HG03108 (cell line): ENCODE measurements around the gene KIF1B.

Experiments
- ATAC-seq: cut with Tn5 transposase; IDR thresholded peaks from one replicate; pipeline ENCODE4 v1.9.1; 2021; ENCODE audit warnings: moderate library complexity; ENCODE audit not compliant: unreplicated experiment

The KIF1B gene

GRCh38 chr1:10209905-10210810 lies at the start of gene KIF1B:
Gene KIF1B (plus strand): TSS chr1:10210570. CDS start chr1:10232329, 21,759 bp downstream.
- ATAC-seq = peak; percentile 98

GRCh38 chr1:10160907-10161490 lies 49.4 kb upstream of the KIF1B start:
- no peak for ATAC-seq

GRCh38 chr1:10161541-10162290 lies 48.7 kb upstream of the KIF1B start:
- no peak for ATAC-seq

- no peak for ATAC-seq
These were observed 41.4 kb upstream of the KIF1B start for GRCh38 chr1:10168912-10169514.

- no peak for ATAC-seq
These were observed 40.2 kb upstream of the KIF1B start for GRCh38 chr1:10170239-10170574.

GRCh38 chr1:10171105-10171767 lies 39.1 kb upstream of the KIF1B start:
- ATAC-seq = no peak

- ATAC-seq = no peak
These were observed 38.2 kb upstream of the KIF1B start for GRCh38 chr1:10171995-10172669.

- ATAC-seq = no peak
These were observed 36.8 kb upstream of the KIF1B start for GRCh38 chr1:10173582-10173981.

- ATAC-seq = no peak
These were observed 32.5 kb upstream of the KIF1B start for GRCh38 chr1:10177876-10178275.

- ATAC-seq = no peak
These were observed 31.6 kb upstream of the KIF1B start for GRCh38 chr1:10178597-10179405.

- ATAC-seq = no peak
These were observed 30.8 kb upstream of the KIF1B start for GRCh38 chr1:10179406-10180091.

GRCh38 chr1:10181154-10181553 lies 29.2 kb upstream of the KIF1B start:
- ATAC-seq = no peak

GRCh38 chr1:10185759-10186158 lies 24.6 kb upstream of the KIF1B start:
- ATAC-seq = no peak

- no peak for ATAC-seq
These were observed 23.9 kb upstream of the KIF1B start for GRCh38 chr1:10186331-10187025.

GRCh38 chr1:10187026-10187334 lies 23.4 kb upstream of the KIF1B start:
- no peak for ATAC-seq

- ATAC-seq = no peak
These were observed 22.2 kb upstream of the KIF1B start for GRCh38 chr1:10188133-10188650.

GRCh38 chr1:10189659-10190058 lies 20.7 kb upstream of the KIF1B start:
- ATAC-seq = no peak

GRCh38 chr1:10192263-10192662 lies 18.1 kb upstream of the KIF1B start:
- no peak for ATAC-seq
